Spleen (tissue), 11 donors: Measurements from ENCODE around the gene C6orf52. TPM values are rescaled to one million over a fixed set of nuclear protein-coding genes. Genes with fewer than 3 reads are reported as not detected.
A peak's percentile ranks its signal among the peaks of the same experiment; 100 is the strongest.

Source experiments
- DNase-seq: peaks from one replicate; pipeline ENCODE4 v3.0.0-alpha.2; 2020
- H3K27ac ChIP-seq, 8 donors: fragments of 200-600 bp; sonication (generic) in 7 of 8; 1 replicate in 4 of 8; 2 replicates in 4 of 8; pipeline versions ENCODE4 v1.5.0 to v1.8.0; 2016 to 2021; ENCODE audit warnings: inconsistent platforms in 4 of 8, mild to moderate bottlenecking in 4 of 8, moderate library complexity in 1 of 8
- H3K27me3 ChIP-seq, 7 donors: fragments of 200-600 bp; sonication (generic) in 6 of 7; replicated peaks in 1 of 7; 1 replicate in 4 of 7; 2 replicates in 3 of 7; pipeline versions ENCODE4 v1.5.0 to v1.8.0; 2016 to 2021; ENCODE audit warnings: inconsistent platforms in 3 of 7, mild to moderate bottlenecking in 1 of 7
- H3K36me3 ChIP-seq, 6 donors: fragments of 200-600 bp; sonication (generic) in 5 of 6; 1 replicate in 4 of 6; 2 replicates in 2 of 6; pipeline versions ENCODE4 v1.5.0 to v1.8.0; 2016 to 2021; ENCODE audit warnings: inconsistent platforms in 2 of 6
- H3K4me1 ChIP-seq, 6 donors: fragments of 200-600 bp; sonication (generic) in 5 of 6; 1 replicate in 3 of 6; 2 replicates in 3 of 6; pipeline versions ENCODE4 v1.5.0 to v1.8.0; 2016 to 2021; ENCODE audit warnings: inconsistent platforms in 3 of 6
- H3K4me3 ChIP-seq, 8 donors: fragments of 200-600 bp; sonication (generic) in 7 of 8; 1 replicate in 4 of 8; 2 replicates in 4 of 8; pipeline versions ENCODE4 v1.5.0 to v1.8.0; 2016 to 2021; ENCODE audit warnings: inconsistent platforms in 4 of 8, mild to moderate bottlenecking in 4 of 8, moderate library complexity in 2 of 8
- H3K9me3 ChIP-seq, 8 donors: fragments of 200-600 bp; sonication (generic) in 7 of 8; 1 replicate in 4 of 8; 2 replicates in 4 of 8; pipeline versions ENCODE4 v1.5.0 to v1.8.0; 2016 to 2021; ENCODE audit warnings: inconsistent platforms in 4 of 8
- CTCF ChIP-seq, 11 experiments: fragments of 200-600 bp in 7 of 11; fragments of 450-650 bp in 4 of 11; sonication (generic) in 4 of 11; IDR thresholded peaks in 8 of 11; conservative IDR thresholded peaks in 3 of 11; 1 replicate in 7 of 11; 2 replicates in 4 of 11; pipeline versions ENCODE4 v1.4.0 to v1.8.0; 2016 to 2021; ENCODE audit warnings: antibody characterized with exemption in 11 of 11, inconsistent platforms in 4 of 11, mild to moderate bottlenecking in 1 of 11
- POLR2A ChIP-seq, 3 donors: fragments of 450-650 bp; IDR thresholded peaks; one replicate each; pipeline ENCODE4 v1.5.1; 2017; ENCODE audit warnings: antibody characterized with exemption in 3 of 3, mild to moderate bottlenecking in 1 of 3
- POLR2AphosphoS5 ChIP-seq, 3 donors: sonication (generic); formaldehyde crosslinking; IDR thresholded peaks; one replicate each; pipeline ENCODE4 v1.5.1; 2017; ENCODE audit warnings: antibody characterized with exemption in 3 of 3
- WGBS, 5 donors: extraction: QIAGEN DNeasy Blood & Tissue Kit in 3 of 5; methylation state at CpG; one replicate each; pipeline versions ENCODE4 v1.1.5 to v1.1.7; 2013 to 2018; 5-methylcytosine and 5-hydroxymethylcytosine counted together
- intact Hi-C: fragments of 100-400 bp; cut with DNase I; formaldehyde crosslinking; loops from one replicate; pipeline ENCODE4 v1.15.0; 2023; ENCODE audit warnings: low total_unique reads
- polyA plus RNA-seq, 3 donors: library from polyadenylated mRNA; stranded (reverse); fragments of 200-250 nt; gene quantifications; one replicate each; pipeline ENCODE4 v1.2.1, GENCODE V29; 2013
- total RNA-seq, 7 donors: library from RNA; depleted of rRNA in 3 of 7; stranded (reverse); fragments of >200 nt in 3 of 7; fragmentation: NEBNext Ultra II Directional in 4 of 7; extraction: Animal tissue kit (Norgen Biotek cat#: 25700) in 4 of 7; gene quantifications; one replicate each; pipeline versions ENCODE4 v1.1.0 to v1.2.1, GENCODE V29; 2016 to 2021
- donor health status: healthy with polysubstance abuse.
- donor health status: DM: no; HTN: no; CAD: no; lungs with moderate emphysema.
- donor health status: DM: no; HTN: no; CAD: no.
- donor health status: Bipolar disorder and iron deficiency.
- donor health status: healthy.
- donor health status: DM: no; HTN: no; CAD: no.
- donor health status: DM: yes; HTN: yes; CAD: no.

C6orf52 gene
- total and polyA plus RNA-seq, 10 donors, result 0.42 to 1.5 (median 0.80) TPM; not detected in 4

- no peak for DNase-seq
- H3K27me3 ChIP-seq, result no peaks in the 10 kb centered on the region
- WGBS, 5 donors, result 96 to 100% (median 97%) methylated on average over 4 of the region's 4 CpGs
- H3K27ac ChIP-seq, result no peak overlapping the region
- H3K36me3 ChIP-seq, result peaks cover 0 to 47% (median 32%) of the 10 kb centered on the region in 6 donors
- intact Hi-C loops, result loop anchor here (10.0 kb wide), 2 partner anchors 48 to 182 kb away; partner anchors contain the start of gene TMEM14B
- H3K4me1 ChIP-seq, result peaks cover 20 to 45% (median 29%) of the 10 kb centered on the region in 6 donors
- TF ChIP-seq CTCF (IDR thresholded peaks at IDR 0.05 in 8 of 11, conservative IDR thresholded peaks at IDR 0.05 in 3 of 11) (no peak), POLR2A (IDR thresholded peaks at IDR 0.05) (no peak), POLR2AphosphoS5 (IDR thresholded peaks at IDR 0.05) (no peak)
- H3K4me3 ChIP-seq, result no peak overlapping the region
- no peaks in the 10 kb centered on the region for H3K9me3 ChIP-seq
These were observed 2.2 kb upstream of the C6orf52 start for GRCh38 chr6:10696655-10697054.

- H3K36me3 ChIP-seq, result peaks cover 0 to 32% (median 23%) of the 10 kb centered on the region in 6 donors
- peaks cover 20 to 52% (median 29%) of the 10 kb centered on the region in 6 donors for H3K4me1 ChIP-seq
- no peaks in the 10 kb centered on the region for H3K9me3 ChIP-seq
- intact Hi-C loops, result loop anchor here (10.0 kb wide), 2 partner anchors 50 to 180 kb away; partner anchors contain the start of gene TMEM14B
- no peak for TF ChIP-seq POLR2AphosphoS5 (IDR thresholded peaks at IDR 0.05)
- TF ChIP-seq CTCF (IDR thresholded peaks at IDR 0.05 in 8 of 11, conservative IDR thresholded peaks at IDR 0.05 in 3 of 11), result no peak
- TF ChIP-seq POLR2A (IDR thresholded peaks at IDR 0.05), result no peak
- 1% methylated on average over 17 of the region's 17 CpGs for WGBS, 5 donors
- peak overlapping the region; percentile 58 to 91 (median 84) for H3K4me3 ChIP-seq
- no peaks in the 10 kb centered on the region for H3K27me3 ChIP-seq
- H3K27ac ChIP-seq, result peak overlapping the region; percentile 91 to 98 (median 95)
- DNase-seq, result no peak
These were observed 756 bp upstream of the C6orf52 start for GRCh38 chr6:10695086-10695657.

- Histone ChIP-seq H3K9me3 (no peaks in the 10 kb centered on the region), H3K36me3 (peaks cover 0 to 10% (median 5%) of the 10 kb centered on the region in 6 donors), H3K27ac (no peak overlapping the region), H3K27me3 (no peaks in the 10 kb centered on the region), H3K4me3 (peak overlapping the region in 5 of 8 donors; percentile 58 to 89 (median 73)), H3K4me1 (peaks cover 20 to 52% (median 29%) of the 10 kb centered on the region in 6 donors)
- intact Hi-C loops, result loop anchor here (10.0 kb wide), 2 partner anchors 52 to 178 kb away; partner anchors contain the start of gene TMEM14B
- 89 to 98% (median 95%) methylated on average over 8 of the region's 8 CpGs for WGBS, 5 donors
- DNase-seq, result no peak
- TF ChIP-seq POLR2A (IDR thresholded peaks at IDR 0.05) (no peak), POLR2AphosphoS5 (IDR thresholded peaks at IDR 0.05) (no peak), CTCF (IDR thresholded peaks at IDR 0.05 in 8 of 11, conservative IDR thresholded peaks at IDR 0.05 in 3 of 11) (no peak)
These were observed 1.4 kb downstream of the C6orf52 start for GRCh38 chr6:10692965-10693538.
